Measurements from ENCODE around the gene TNIK. TPM values are rescaled to one million over a fixed set of nuclear protein-coding genes. Genes with fewer than 3 reads are reported as not detected.

TNIK gene
- total RNA-seq, 1 experiment from 2014 or later = not detected

DNA sequence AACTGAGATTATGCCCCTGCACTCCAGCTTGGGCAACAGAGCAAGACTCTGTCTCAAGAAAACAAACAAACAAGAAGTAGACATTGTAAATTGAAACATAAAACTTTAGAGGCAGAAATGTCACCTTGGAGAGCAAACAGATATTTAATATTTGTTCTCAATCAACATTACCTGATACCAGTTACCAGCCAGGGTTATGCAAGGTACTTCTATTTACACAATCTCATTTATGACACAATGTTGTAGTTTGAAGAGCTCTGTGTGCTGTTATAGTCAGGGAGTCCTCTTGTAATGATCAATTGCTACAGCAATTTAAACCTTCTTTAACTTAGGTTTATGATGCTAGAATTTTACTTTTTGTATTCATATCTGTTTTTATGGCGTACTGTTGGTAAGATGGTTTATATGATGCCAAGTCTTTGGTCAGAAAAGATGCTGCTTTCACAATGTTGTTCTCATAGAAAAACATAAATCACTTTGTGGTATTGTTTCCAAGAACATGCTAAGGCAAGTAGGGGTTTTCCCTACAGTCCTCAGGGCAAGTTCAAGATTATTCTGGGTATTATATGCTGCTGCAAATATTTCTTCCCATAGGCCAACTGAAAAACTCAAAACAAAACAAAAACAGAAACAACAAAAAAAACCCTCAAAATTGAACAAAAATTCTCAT, 173.5 kb downstream of the TNIK start:
- no peaks in the 10 kb centered on the region for H3K4me1 ChIP-seq (ENCODE audit: low read length)
- H3K27me3 ChIP-seq (ENCODE audit: low read length) = no peaks in the 10 kb centered on the region
- no peaks in the 10 kb centered on the region for H4K20me1 ChIP-seq (ENCODE audit: insufficient read depth, low read depth, low read length)
- no peak overlapping the region for H3K27ac ChIP-seq (ENCODE audit: low read length)
- no peak overlapping the region for H3K4me2 ChIP-seq (ENCODE audit: low read depth, low read length, poor library complexity, severe bottlenecking)
- H3K9me3 ChIP-seq (ENCODE audit: low read length) = no peaks in the 10 kb centered on the region
- no peak for DNase-seq
- H2AFZ ChIP-seq (ENCODE audit: low read length) = no peak overlapping the region
- H3K36me3 ChIP-seq (ENCODE audit: insufficient read depth, low read length) = no peaks in the 10 kb centered on the region
- no peaks in the 10 kb centered on the region for H3K9me2 ChIP-seq (replicated peaks; ENCODE audit: insufficient read depth, low read length)
- H3K79me2 ChIP-seq (ENCODE audit: low read length) = no peaks in the 10 kb centered on the region
- no peak overlapping the region for H3K9ac ChIP-seq (ENCODE audit: low read length)
- no peak overlapping the region for H3K4me3 ChIP-seq (ENCODE audit: low read length)

DNA sequence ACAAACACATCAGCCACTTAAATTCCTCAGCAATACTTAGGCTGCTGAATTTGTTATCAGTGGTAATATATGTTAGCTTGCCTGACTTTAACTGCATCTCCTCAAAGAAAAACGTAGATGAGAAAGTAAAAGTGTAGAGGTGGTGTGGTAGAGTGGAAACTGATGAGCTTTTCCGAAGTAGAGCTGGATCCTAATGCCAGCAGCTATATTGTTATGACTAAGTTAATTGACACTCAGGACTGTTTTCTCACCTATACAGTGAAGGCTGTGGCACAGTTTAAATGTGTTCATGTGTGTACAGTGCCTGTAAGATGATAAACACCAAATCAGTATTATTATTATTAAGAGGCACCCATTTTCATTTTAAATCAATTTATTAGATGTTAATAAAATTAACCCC, 174.9 kb downstream of the TNIK start:
- no peak overlapping the region for H3K27ac ChIP-seq (ENCODE audit: low read length)
- DNase-seq = no peak
- H3K79me2 ChIP-seq (ENCODE audit: low read length) = no peaks in the 10 kb centered on the region
- no peaks in the 10 kb centered on the region for H3K4me1 ChIP-seq (ENCODE audit: low read length)
- H3K4me2 ChIP-seq (ENCODE audit: low read depth, low read length, poor library complexity, severe bottlenecking) = no peak overlapping the region
- no peaks in the 10 kb centered on the region for H4K20me1 ChIP-seq (ENCODE audit: insufficient read depth, low read depth, low read length)
- H3K9me3 ChIP-seq (ENCODE audit: low read length) = no peaks in the 10 kb centered on the region
- H2AFZ ChIP-seq (ENCODE audit: low read length) = no peak overlapping the region
- H3K9ac ChIP-seq (ENCODE audit: low read length) = no peak overlapping the region
- no peak overlapping the region for H3K4me3 ChIP-seq (ENCODE audit: low read length)
- H3K9me2 ChIP-seq (replicated peaks; ENCODE audit: insufficient read depth, low read length) = no peaks in the 10 kb centered on the region
- H3K36me3 ChIP-seq (ENCODE audit: insufficient read depth, low read length) = no peaks in the 10 kb centered on the region
- H3K27me3 ChIP-seq (ENCODE audit: low read length) = no peaks in the 10 kb centered on the region

DNA sequence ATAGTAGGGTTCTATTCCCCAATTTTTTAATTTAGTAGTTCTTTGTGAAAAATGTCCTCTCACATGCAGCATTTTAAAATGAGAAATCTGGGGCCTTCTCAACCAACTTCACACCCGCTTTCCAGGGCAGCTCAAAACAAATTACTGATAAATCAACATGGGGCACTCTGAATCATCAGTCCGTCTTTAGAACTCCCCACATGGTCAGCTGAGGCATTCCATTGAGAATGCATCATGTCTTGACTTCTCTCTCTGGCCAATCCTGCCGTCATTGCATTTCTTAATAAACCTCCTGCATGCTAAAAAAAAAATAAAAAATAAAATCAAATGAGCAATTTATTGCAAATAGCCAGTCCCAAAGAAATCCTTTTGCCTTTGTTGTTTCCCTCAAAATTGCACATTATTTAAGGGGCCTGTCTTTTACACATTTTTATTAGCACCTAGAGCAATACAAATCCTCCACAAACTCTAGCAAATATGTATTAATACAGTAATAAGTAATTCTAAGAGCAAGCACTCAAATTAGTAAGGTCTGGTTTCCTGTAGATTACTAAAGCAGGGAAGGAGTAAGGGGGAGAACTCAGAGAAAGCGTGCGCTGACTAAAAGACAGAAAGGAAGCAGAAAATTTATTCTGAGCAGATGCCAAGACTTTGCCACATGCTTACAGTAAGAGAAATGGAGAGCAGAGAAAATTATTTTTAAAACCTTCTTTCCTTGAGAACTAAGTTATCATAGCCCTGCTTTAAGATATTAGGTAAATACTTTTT, 175.7 kb downstream of the TNIK start:
- H3K9me3 ChIP-seq (ENCODE audit: low read length) = no peaks in the 10 kb centered on the region
- H3K9ac ChIP-seq (ENCODE audit: low read length) = no peak overlapping the region
- H2AFZ ChIP-seq (ENCODE audit: low read length) = no peak overlapping the region
- H3K27me3 ChIP-seq (ENCODE audit: low read length) = no peaks in the 10 kb centered on the region
- DNase-seq = no peak
- H3K4me1 ChIP-seq (ENCODE audit: low read length) = no peaks in the 10 kb centered on the region
- no peak overlapping the region for H3K4me2 ChIP-seq (ENCODE audit: low read depth, low read length, poor library complexity, severe bottlenecking)
- no peaks in the 10 kb centered on the region for H3K79me2 ChIP-seq (ENCODE audit: low read length)
- no peaks in the 10 kb centered on the region for H3K36me3 ChIP-seq (ENCODE audit: insufficient read depth, low read length)
- no peaks in the 10 kb centered on the region for H3K9me2 ChIP-seq (replicated peaks; ENCODE audit: insufficient read depth, low read length)
- H3K27ac ChIP-seq (ENCODE audit: low read length) = no peak overlapping the region
- H3K4me3 ChIP-seq (ENCODE audit: low read length) = no peak overlapping the region
- no peaks in the 10 kb centered on the region for H4K20me1 ChIP-seq (ENCODE audit: insufficient read depth, low read depth, low read length)

DNA sequence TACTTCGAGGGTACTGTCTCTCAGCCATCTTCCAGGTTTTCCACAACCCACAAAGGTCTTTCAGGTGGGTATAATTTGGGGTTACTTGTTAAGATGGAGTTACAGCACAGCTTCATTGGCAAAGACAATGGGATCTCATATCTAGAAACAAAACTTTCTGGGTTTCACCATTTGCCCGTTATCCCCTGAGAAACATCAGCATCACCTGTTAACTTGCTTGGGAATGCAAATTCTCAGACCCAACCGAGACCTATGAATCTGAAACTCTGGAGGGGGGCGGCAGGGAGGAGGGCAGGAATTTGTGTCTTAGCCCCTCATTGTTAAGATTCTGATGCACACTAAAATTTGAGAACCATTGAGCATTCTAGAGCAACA, 176.4 kb downstream of the TNIK start:
- Histone ChIP-seq H3K27me3 (ENCODE audit: low read length) (no peaks in the 10 kb centered on the region), H2AFZ (ENCODE audit: low read length) (no peak overlapping the region), H3K27ac (ENCODE audit: low read length) (no peak overlapping the region), H3K4me2 (ENCODE audit: low read depth, low read length, poor library complexity, severe bottlenecking) (no peak overlapping the region), H3K4me3 (ENCODE audit: low read length) (no peak overlapping the region), H3K4me1 (ENCODE audit: low read length) (no peaks in the 10 kb centered on the region), H3K9me2 (replicated peaks; ENCODE audit: insufficient read depth, low read length) (no peaks in the 10 kb centered on the region), H4K20me1 (ENCODE audit: insufficient read depth, low read depth, low read length) (no peaks in the 10 kb centered on the region), H3K9me3 (ENCODE audit: low read length) (no peaks in the 10 kb centered on the region), H3K79me2 (ENCODE audit: low read length) (no peaks in the 10 kb centered on the region), H3K36me3 (ENCODE audit: insufficient read depth, low read length) (no peaks in the 10 kb centered on the region), H3K9ac (ENCODE audit: low read length) (no peak overlapping the region)
- no peak for DNase-seq

- no peaks in the 10 kb centered on the region for H3K79me2 ChIP-seq (ENCODE audit: low read length)
- no peaks in the 10 kb centered on the region for H4K20me1 ChIP-seq (ENCODE audit: insufficient read depth, low read depth, low read length)
- no peak for DNase-seq
- H3K36me3 ChIP-seq (ENCODE audit: insufficient read depth, low read length) = no peaks in the 10 kb centered on the region
- no peak overlapping the region for H3K9ac ChIP-seq (ENCODE audit: low read length)
- no peak overlapping the region for H3K27ac ChIP-seq (ENCODE audit: low read length)
- no peak overlapping the region for H3K4me3 ChIP-seq (ENCODE audit: low read length)
- H3K4me2 ChIP-seq (ENCODE audit: low read depth, low read length, poor library complexity, severe bottlenecking) = no peak overlapping the region
- H3K27me3 ChIP-seq (ENCODE audit: low read length) = no peaks in the 10 kb centered on the region
- H3K4me1 ChIP-seq (ENCODE audit: low read length) = no peaks in the 10 kb centered on the region
- H2AFZ ChIP-seq (ENCODE audit: low read length) = no peak overlapping the region
- no peaks in the 10 kb centered on the region for H3K9me2 ChIP-seq (replicated peaks; ENCODE audit: insufficient read depth, low read length)
- H3K9me3 ChIP-seq (ENCODE audit: low read length) = no peaks in the 10 kb centered on the region
Measured at GRCh38 chr3:171283183-171283847, 176.9 kb downstream of the TNIK start.

- H3K27ac ChIP-seq (ENCODE audit: low read length) = no peak overlapping the region
Measured at GRCh38 chr3:171282041-171282440, 178.2 kb downstream of the TNIK start.

GRCh38 chr3:171281256-171281992, 178.8 kb downstream of the TNIK start:
- H2AFZ ChIP-seq (ENCODE audit: low read length) = no peak overlapping the region
- no peaks in the 10 kb centered on the region for H3K27me3 ChIP-seq (ENCODE audit: low read length)
- no peaks in the 10 kb centered on the region for H3K9me3 ChIP-seq (ENCODE audit: low read length)
- H4K20me1 ChIP-seq (ENCODE audit: insufficient read depth, low read depth, low read length) = no peaks in the 10 kb centered on the region
- H3K4me2 ChIP-seq (ENCODE audit: low read depth, low read length, poor library complexity, severe bottlenecking) = no peak overlapping the region
- no peak overlapping the region for H3K4me3 ChIP-seq (ENCODE audit: low read length)
- H3K27ac ChIP-seq (ENCODE audit: low read length) = no peak overlapping the region
- no peak overlapping the region for H3K9ac ChIP-seq (ENCODE audit: low read length)
- no peak for DNase-seq
- H3K9me2 ChIP-seq (replicated peaks; ENCODE audit: insufficient read depth, low read length) = no peaks in the 10 kb centered on the region
- H3K36me3 ChIP-seq (ENCODE audit: insufficient read depth, low read length) = no peaks in the 10 kb centered on the region
- H3K79me2 ChIP-seq (ENCODE audit: low read length) = no peaks in the 10 kb centered on the region
- no peaks in the 10 kb centered on the region for H3K4me1 ChIP-seq (ENCODE audit: low read length)

More at GRCh38 chr3:171282041-171282440, 178.2 kb downstream of the TNIK start:
- Histone ChIP-seq H4K20me1 (ENCODE audit: insufficient read depth, low read depth, low read length) (no peaks in the 10 kb centered on the region), H3K4me2 (ENCODE audit: low read depth, low read length, poor library complexity, severe bottlenecking) (no peak overlapping the region), H3K27me3 (ENCODE audit: low read length) (no peaks in the 10 kb centered on the region), H2AFZ (ENCODE audit: low read length) (no peak overlapping the region), H3K4me1 (ENCODE audit: low read length) (no peaks in the 10 kb centered on the region), H3K9me2 (replicated peaks; ENCODE audit: insufficient read depth, low read length) (no peaks in the 10 kb centered on the region), H3K4me3 (ENCODE audit: low read length) (no peak overlapping the region), H3K36me3 (ENCODE audit: insufficient read depth, low read length) (no peaks in the 10 kb centered on the region), H3K9ac (ENCODE audit: low read length) (no peak overlapping the region), H3K79me2 (ENCODE audit: low read length) (no peaks in the 10 kb centered on the region), H3K9me3 (ENCODE audit: low read length) (no peaks in the 10 kb centered on the region)
- no peak for DNase-seq

DNA sequence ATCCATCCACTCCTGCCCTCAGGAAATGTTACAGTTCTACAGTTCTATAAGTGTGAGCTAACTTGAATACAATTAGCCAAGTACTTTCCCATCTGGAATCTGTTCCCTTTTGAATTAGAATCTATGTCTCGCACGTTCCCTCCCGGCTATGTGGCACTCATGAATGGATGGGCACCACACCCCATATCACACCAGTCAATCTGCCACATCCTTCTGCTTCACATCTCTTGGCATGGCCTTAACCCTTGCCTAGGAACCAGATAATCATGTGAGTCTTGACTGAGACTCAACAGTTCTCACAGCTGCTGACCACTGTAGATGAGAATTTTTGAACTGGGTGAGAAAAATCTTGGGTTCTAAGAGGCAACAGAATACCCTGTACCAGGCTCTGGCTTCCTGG, 180.2 kb downstream of the TNIK start:
- no peaks in the 10 kb centered on the region for H3K4me1 ChIP-seq (ENCODE audit: low read length)

More for the DNA sequence above, 180.2 kb downstream of the TNIK start:
- H3K36me3 ChIP-seq (ENCODE audit: insufficient read depth, low read length) = no peaks in the 10 kb centered on the region
- H4K20me1 ChIP-seq (ENCODE audit: insufficient read depth, low read depth, low read length) = no peaks in the 10 kb centered on the region
- H2AFZ ChIP-seq (ENCODE audit: low read length) = no peak overlapping the region
- H3K4me2 ChIP-seq (ENCODE audit: low read depth, low read length, poor library complexity, severe bottlenecking) = no peak overlapping the region
- no peak overlapping the region for H3K27ac ChIP-seq (ENCODE audit: low read length)
- H3K9me3 ChIP-seq (ENCODE audit: low read length) = no peaks in the 10 kb centered on the region
- no peaks in the 10 kb centered on the region for H3K79me2 ChIP-seq (ENCODE audit: low read length)
- no peak overlapping the region for H3K4me3 ChIP-seq (ENCODE audit: low read length)
- H3K9me2 ChIP-seq (replicated peaks; ENCODE audit: insufficient read depth, low read length) = no peaks in the 10 kb centered on the region
- no peak overlapping the region for H3K9ac ChIP-seq (ENCODE audit: low read length)
- no peaks in the 10 kb centered on the region for H3K27me3 ChIP-seq (ENCODE audit: low read length)
- DNase-seq = no peak
